Esophagus (tissue), 2 donors: ENCODE measurements around the gene IHH. TPM values are rescaled to one million over a fixed set of nuclear protein-coding genes. Genes with fewer than 3 reads are reported as not detected.

Source experiments
- H3K27ac ChIP-seq, 2 donors: one replicate each; pipeline ENCODE4 v1.5.1; 2013; ENCODE audit warnings: low read depth in 2 of 2, mild to moderate bottlenecking in 2 of 2, inconsistent platforms in 1 of 2, low read length in 1 of 2, moderate library complexity in 1 of 2
- H3K27me3 ChIP-seq, 2 donors: one replicate each; pipeline ENCODE4 v1.6.1; 2013; ENCODE audit warnings: low read length in 2 of 2, control low read depth in 1 of 2, mild to moderate bottlenecking in 1 of 2; ENCODE audit not compliant: insufficient read depth in 2 of 2, control insufficient read depth in 1 of 2
- H3K36me3 ChIP-seq, 2 donors: one replicate each; pipeline ENCODE4 v1.6.1; 2013; ENCODE audit warnings: low read length in 1 of 2; ENCODE audit not compliant: control insufficient read depth in 2 of 2, insufficient read depth in 2 of 2
- H3K4me1 ChIP-seq, 2 donors: one replicate each; pipeline ENCODE4 v1.6.1; 2013; ENCODE audit warnings: low read length in 1 of 2; ENCODE audit not compliant: control insufficient read depth in 2 of 2, insufficient read depth in 2 of 2
- H3K4me3 ChIP-seq, 2 donors: one replicate each; pipeline ENCODE4 v1.5.1; 2013; ENCODE audit warnings: low read length in 2 of 2, mild to moderate bottlenecking in 2 of 2, low read depth in 1 of 2, moderate library complexity in 1 of 2
- H3K9me3 ChIP-seq, 2 donors: one replicate each; pipeline ENCODE4 v1.6.1; 2013; ENCODE audit warnings: mild to moderate bottlenecking in 2 of 2, low read depth in 1 of 2, low read length in 1 of 2, moderate library complexity in 1 of 2; ENCODE audit not compliant: control insufficient read depth in 2 of 2, insufficient read depth in 1 of 2
- WGBS, 2 donors: extraction: QIAGEN DNeasy Blood & Tissue Kit; methylation state at CpG; one replicate each; pipeline ENCODE4 v1.1.7; 2013; 5-methylcytosine and 5-hydroxymethylcytosine counted together
- polyA plus RNA-seq, 2 donors: library from polyadenylated mRNA; stranded (reverse); fragments of 200-250 nt; gene quantifications; one replicate each; pipeline ENCODE4 v1.2.3, GENCODE V29; 2013
- donor health status: healthy with polysubstance abuse.
- donor health status: Bipolar disorder and iron deficiency.

IHH gene
- under 1 TPM; 0.06 to 0.31 TPM for polyA plus RNA-seq

GRCh38 chr2:219060821-219061791, at the start of gene IHH:
Gene IHH, minus strand, starts transcription at chr2:219060921. Its CDS starts 454 bp downstream, at chr2:219060467.
- WGBS, 2 donors, result 2 to 3% methylated on average over 41 to 76 of the region's 76 CpGs
- no peaks in the 10 kb centered on the region for H3K9me3 ChIP-seq
- peaks cover 5 to 35% of the 10 kb centered on the region in 2 donors for H3K27me3 ChIP-seq
- H3K27ac ChIP-seq, result no peak within 1 kb of the TSS
- no peaks in the 10 kb centered on the region for H3K36me3 ChIP-seq
- peak within 1 kb of the TSS; percentile 27 to 37 for H3K4me3 ChIP-seq
- peaks cover 5 to 23% of the 10 kb centered on the region in 2 donors for H3K4me1 ChIP-seq

- Histone ChIP-seq H3K9me3 (no peaks in the 10 kb centered on the region), H3K36me3 (no peaks in the 10 kb centered on the region), H3K27me3 (no peaks in the 10 kb centered on the region), H3K4me1 (peaks cover 0 to 4% of the 10 kb centered on the region in 2 donors), H3K4me3 (no peak overlapping the region), H3K27ac (no peak overlapping the region)
- WGBS, 2 donors, result 67 to 79% methylated on average over 3 of the region's 3 CpGs
Observed at GRCh38 chr2:219109471-219109870, 48.8 kb upstream of the IHH start.

GRCh38 chr2:219107758-219108157, 47.0 kb upstream of the IHH start:
- Histone ChIP-seq H3K27me3 (no peaks in the 10 kb centered on the region), H3K27ac (no peak overlapping the region), H3K4me1 (peaks cover 0 to 4% of the 10 kb centered on the region in 2 donors), H3K36me3 (no peaks in the 10 kb centered on the region), H3K9me3 (no peaks in the 10 kb centered on the region), H3K4me3 (no peak overlapping the region)
- WGBS, 2 donors, result 59 to 60% methylated on average over 8 of the region's 8 CpGs

GRCh38 chr2:219106251-219106650, 45.5 kb upstream of the IHH start:
- no peaks in the 10 kb centered on the region for H3K27me3 ChIP-seq
- 89 to 94% methylated on average over 3 of the region's 3 CpGs for WGBS, 2 donors

GRCh38 chr2:219104107-219105035, 43.6 kb upstream of the IHH start:
- Histone ChIP-seq H3K9me3 (no peaks in the 10 kb centered on the region), H3K36me3 (no peaks in the 10 kb centered on the region), H3K4me1 (peaks cover 0 to 4% of the 10 kb centered on the region in 2 donors), H3K4me3 (no peak overlapping the region), H3K27ac (no peak overlapping the region), H3K27me3 (no peaks in the 10 kb centered on the region)
- 73 to 80% methylated on average over 4 of the region's 4 CpGs for WGBS, 2 donors

More at GRCh38 chr2:219106251-219106650, 45.5 kb upstream of the IHH start:
- Histone ChIP-seq H3K27ac (no peak overlapping the region), H3K9me3 (no peaks in the 10 kb centered on the region), H3K4me3 (no peak overlapping the region), H3K36me3 (no peaks in the 10 kb centered on the region), H3K4me1 (peaks cover 0 to 4% of the 10 kb centered on the region in 2 donors)

GRCh38 chr2:219099329-219099728, 38.6 kb upstream of the IHH start:
- Histone ChIP-seq H3K4me1 (no peaks in the 10 kb centered on the region), H3K27ac (no peak overlapping the region), H3K36me3 (no peaks in the 10 kb centered on the region), H3K4me3 (no peak overlapping the region), H3K27me3 (no peaks in the 10 kb centered on the region), H3K9me3 (no peaks in the 10 kb centered on the region)
- WGBS, 2 donors, result 83 to 98% methylated on average over 1 of the region's 1 CpG

- Histone ChIP-seq H3K4me3 (no peak overlapping the region), H3K36me3 (no peaks in the 10 kb centered on the region), H3K27ac (no peak overlapping the region), H3K4me1 (no peaks in the 10 kb centered on the region), H3K27me3 (no peaks in the 10 kb centered on the region), H3K9me3 (no peaks in the 10 kb centered on the region)
- WGBS, 2 donors, result 89 to 99% methylated on average over 1 of the region's 1 CpG
Observed at GRCh38 chr2:219095406-219095935, 34.8 kb upstream of the IHH start.

GRCh38 chr2:219094171-219094570, 33.5 kb upstream of the IHH start:
- Histone ChIP-seq H3K4me1 (no peaks in the 10 kb centered on the region), H3K36me3 (no peaks in the 10 kb centered on the region), H3K4me3 (no peak overlapping the region), H3K27ac (no peak overlapping the region), H3K27me3 (no peaks in the 10 kb centered on the region), H3K9me3 (no peaks in the 10 kb centered on the region)
- 87 to 89% methylated on average over 3 of the region's 3 CpGs for WGBS, 2 donors
